ENCODE data around the gene CACNG3. TPM values are rescaled to one million over a fixed set of nuclear protein-coding genes. Genes with fewer than 3 reads are reported as not detected.
"Not testable (repeated sequence)": the region's sequence is repeated elsewhere in the genome, so short reads cannot be mapped to it uniquely, and the experiment has no call there.

Gene CACNG3
- total RNA-seq, 1 donor from 2014 or later: not detected

DNA sequence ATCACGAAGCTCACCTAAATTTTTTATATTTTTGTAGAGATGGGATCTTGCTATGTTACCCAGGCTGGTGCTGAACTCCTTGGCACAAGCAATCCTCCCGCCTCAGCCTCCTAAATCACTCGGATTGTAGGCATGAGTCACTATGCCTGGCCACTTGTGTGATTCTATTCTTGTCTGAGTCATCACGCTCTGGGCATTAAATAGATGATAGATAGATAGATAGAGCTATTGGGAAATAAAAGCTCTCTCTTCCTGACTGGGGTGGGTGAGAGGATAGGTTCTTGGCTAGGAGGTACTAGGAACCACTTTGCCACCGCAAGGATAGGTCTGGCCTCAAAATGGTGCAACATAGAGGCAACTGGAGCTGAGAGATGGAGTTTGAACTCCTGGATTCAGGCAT lies 21.4 kb upstream of the CACNG3 start:
- Mint-ChIP-seq H3K9me3 (ENCODE audit: unreplicated experiment) (peaks cover 17% of the 10 kb centered on the region), H3K27me3 (ENCODE audit: unreplicated experiment) (no peaks in the 10 kb centered on the region), H3K4me1 (ENCODE audit: unreplicated experiment) (no peaks in the 10 kb centered on the region), H3K27ac (ENCODE audit: unreplicated experiment) (no peak overlapping the region), H3K36me3 (ENCODE audit: unreplicated experiment) (no peaks in the 10 kb centered on the region), H3K4me3 (ENCODE audit: unreplicated experiment) (no peak overlapping the region)
- TF ChIP-seq, protein P1, sequence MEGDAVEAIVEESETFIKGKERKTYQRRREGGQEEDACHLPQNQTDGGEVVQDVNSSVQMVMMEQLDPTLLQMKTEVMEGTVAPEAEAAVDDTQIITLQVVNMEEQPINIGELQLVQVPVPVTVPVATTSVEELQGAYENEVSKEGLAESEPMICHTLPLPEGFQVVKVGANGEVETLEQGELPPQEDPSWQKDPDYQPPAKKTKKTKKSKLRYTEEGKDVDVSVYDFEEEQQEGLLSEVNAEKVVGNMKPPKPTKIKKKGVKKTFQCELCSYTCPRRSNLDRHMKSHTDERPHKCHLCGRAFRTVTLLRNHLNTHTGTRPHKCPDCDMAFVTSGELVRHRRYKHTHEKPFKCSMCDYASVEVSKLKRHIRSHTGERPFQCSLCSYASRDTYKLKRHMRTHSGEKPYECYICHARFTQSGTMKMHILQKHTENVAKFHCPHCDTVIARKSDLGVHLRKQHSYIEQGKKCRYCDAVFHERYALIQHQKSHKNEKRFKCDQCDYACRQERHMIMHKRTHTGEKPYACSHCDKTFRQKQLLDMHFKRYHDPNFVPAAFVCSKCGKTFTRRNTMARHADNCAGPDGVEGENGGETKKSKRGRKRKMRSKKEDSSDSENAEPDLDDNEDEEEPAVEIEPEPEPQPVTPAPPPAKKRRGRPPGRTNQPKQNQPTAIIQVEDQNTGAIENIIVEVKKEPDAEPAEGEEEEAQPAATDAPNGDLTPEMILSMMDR (IDR thresholded peaks at IDR 0.05): no peak
- no peak for DNase-seq (ENCODE audit: extremely low spot score, unreplicated experiment)

DNA sequence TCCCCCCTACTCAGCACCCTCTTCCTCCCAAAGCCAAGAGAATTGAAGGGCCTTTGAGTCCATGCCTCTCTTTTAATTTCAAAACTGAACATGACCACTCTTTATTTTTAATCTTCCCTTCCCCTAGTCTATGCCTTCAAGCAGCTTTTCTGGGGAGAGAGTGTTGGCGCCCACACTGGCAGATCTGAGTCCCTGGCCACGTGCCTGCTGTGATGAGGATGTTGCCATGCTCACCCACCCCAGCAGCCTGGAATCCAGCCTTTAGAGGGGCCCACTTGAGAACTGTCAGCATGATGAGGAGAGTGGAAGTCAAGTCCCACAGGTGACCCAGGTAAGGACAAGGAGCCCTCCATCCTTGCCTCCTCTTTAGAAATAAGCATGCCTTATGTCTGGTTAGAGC lies 20.3 kb upstream of the CACNG3 start:
- Mint-ChIP-seq H3K4me3 (ENCODE audit: unreplicated experiment) (no peak overlapping the region), H3K27me3 (ENCODE audit: unreplicated experiment) (no peaks in the 10 kb centered on the region), H3K4me1 (ENCODE audit: unreplicated experiment) (no peaks in the 10 kb centered on the region), H3K9me3 (ENCODE audit: unreplicated experiment) (peaks cover 17% of the 10 kb centered on the region), H3K27ac (ENCODE audit: unreplicated experiment) (no peak overlapping the region), H3K36me3 (ENCODE audit: unreplicated experiment) (no peaks in the 10 kb centered on the region)
- DNase-seq (ENCODE audit: extremely low spot score, unreplicated experiment): no peak
- TF ChIP-seq, protein P1 (IDR thresholded peaks at IDR 0.05): no peak

DNA sequence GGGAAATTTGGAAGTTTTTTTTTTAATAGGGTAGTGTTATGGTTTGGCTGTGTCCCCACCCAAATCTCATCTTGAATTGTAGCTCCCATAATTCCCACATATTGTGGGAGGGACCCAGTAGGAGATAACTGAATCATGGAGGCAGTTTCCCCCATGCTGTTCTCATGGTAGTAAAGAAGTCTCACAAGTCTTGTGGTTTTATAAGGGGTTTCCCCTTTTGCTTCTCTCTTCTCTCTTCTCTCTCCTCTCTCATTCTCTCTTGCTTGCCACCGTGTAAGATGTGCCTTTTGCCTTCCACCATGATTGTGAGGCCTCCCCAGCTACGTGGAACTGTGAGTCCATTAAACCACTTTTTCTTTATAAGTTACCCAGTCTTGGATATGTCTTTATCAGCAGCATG lies 17.3 kb upstream of the CACNG3 start:
- H3K27me3 Mint-ChIP-seq (ENCODE audit: unreplicated experiment); H3K4me3 Mint-ChIP-seq (ENCODE audit: unreplicated experiment); H3K36me3 Mint-ChIP-seq (ENCODE audit: unreplicated experiment); H3K4me1 Mint-ChIP-seq (ENCODE audit: unreplicated experiment); DNase-seq (ENCODE audit: extremely low spot score, unreplicated experiment); H3K27ac Mint-ChIP-seq (ENCODE audit: unreplicated experiment): not testable (repeated sequence)
- H3K9me3 Mint-ChIP-seq (ENCODE audit: unreplicated experiment): peaks cover 17% of the 10 kb centered on the region

GRCh38 chr16:24246911-24247607 lies 9.1 kb upstream of the CACNG3 start:
- Mint-ChIP-seq H3K4me1 (ENCODE audit: unreplicated experiment) (no peaks in the 10 kb centered on the region), H3K27me3 (ENCODE audit: unreplicated experiment) (no peaks in the 10 kb centered on the region), H3K9me3 (ENCODE audit: unreplicated experiment) (no peaks in the 10 kb centered on the region), H3K36me3 (ENCODE audit: unreplicated experiment) (no peaks in the 10 kb centered on the region), H3K4me3 (ENCODE audit: unreplicated experiment) (no peak overlapping the region), H3K27ac (ENCODE audit: unreplicated experiment) (no peak overlapping the region)
- TF ChIP-seq, protein P1 (IDR thresholded peaks at IDR 0.05): no peak
- DNase-seq (ENCODE audit: extremely low spot score, unreplicated experiment): no peak

DNA sequence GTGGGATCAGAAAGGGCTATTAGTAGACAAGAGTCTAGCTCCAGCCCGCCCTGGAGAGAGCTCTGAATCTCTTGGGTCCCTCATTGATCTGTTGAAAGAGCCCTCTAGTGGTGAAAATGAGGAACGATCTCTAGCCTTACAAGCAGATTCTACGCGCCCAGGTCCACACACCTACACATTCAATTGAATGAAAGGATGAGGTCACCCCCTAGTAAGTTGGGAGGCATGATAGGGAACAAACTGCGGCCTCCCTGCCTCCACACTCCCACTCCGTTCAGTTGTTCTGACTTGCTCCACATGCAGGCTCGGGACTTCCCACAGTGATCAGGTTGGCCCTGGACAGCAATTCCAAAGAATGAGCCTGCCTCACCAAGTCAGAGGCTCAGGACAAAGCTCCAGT lies 2.9 kb upstream of the CACNG3 start:
- Mint-ChIP-seq H3K27me3 (ENCODE audit: unreplicated experiment) (no peaks in the 10 kb centered on the region), H3K9me3 (ENCODE audit: unreplicated experiment) (peaks cover 4% of the 10 kb centered on the region), H3K4me3 (ENCODE audit: unreplicated experiment) (no peak overlapping the region), H3K36me3 (ENCODE audit: unreplicated experiment) (no peaks in the 10 kb centered on the region), H3K4me1 (ENCODE audit: unreplicated experiment) (no peaks in the 10 kb centered on the region), H3K27ac (ENCODE audit: unreplicated experiment) (no peak overlapping the region)
- DNase-seq (ENCODE audit: extremely low spot score, unreplicated experiment): no peak
- TF ChIP-seq, protein P1 (IDR thresholded peaks at IDR 0.05): peak; percentile 51

Data from osteocyte (in vitro differentiated cells).